ENCODE results near the gene TTYH2.

TTYH2 gene

GRCh38 chr17:74215342-74215727 is 2.0 kb downstream of the TTYH2 start:
- TF ChIP-seq GATA2 (IDR thresholded peaks at IDR 0.05; ENCODE audit: low read depth, low read length) (no peak), GATA3 (IDR thresholded peaks at IDR 0.05; ENCODE audit: low read depth, low read length) (no peak)

GRCh38 chr17:74216505-74216904 is 3.1 kb downstream of the TTYH2 start:
- TF ChIP-seq GATA3 (IDR thresholded peaks at IDR 0.05; ENCODE audit: low read depth, low read length) (no peak), GATA2 (IDR thresholded peaks at IDR 0.05; ENCODE audit: low read depth, low read length) (no peak)

DNA sequence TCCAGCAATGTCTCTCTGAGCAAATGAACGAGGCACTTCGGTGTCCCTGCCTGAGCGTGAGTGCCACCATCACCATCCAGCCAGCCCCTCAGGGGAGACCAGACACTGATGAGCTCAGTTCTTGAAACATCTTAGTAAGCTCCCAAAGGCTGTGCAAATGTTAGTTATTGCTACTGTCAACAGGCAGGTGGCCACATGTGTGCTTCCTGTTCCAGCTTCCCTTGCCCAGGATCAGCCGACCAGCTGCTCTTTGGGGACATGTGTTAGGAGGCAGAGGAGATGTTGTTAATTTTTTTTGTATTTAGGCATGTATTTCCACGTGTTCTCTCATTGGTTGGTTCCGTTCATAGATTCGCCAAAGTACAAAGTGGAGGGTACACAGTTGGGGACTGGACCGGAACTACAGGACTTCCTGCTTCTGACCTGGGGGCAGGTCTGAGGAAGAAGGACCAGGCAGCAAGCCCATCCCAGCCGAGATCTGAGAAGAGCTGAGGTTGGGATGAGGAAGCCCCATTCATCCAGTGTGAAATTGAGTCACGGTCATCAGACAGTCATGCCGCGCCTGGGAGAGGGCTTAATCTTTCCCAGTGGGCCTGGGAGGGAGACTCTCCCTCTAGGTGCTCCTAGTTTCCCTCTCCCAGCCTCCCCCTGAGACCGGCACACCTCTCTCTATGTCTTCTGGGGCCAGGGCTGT is 3.8 kb downstream of the TTYH2 start:
- TF ChIP-seq GATA3 (IDR thresholded peaks at IDR 0.05; ENCODE audit: low read depth, low read length) (no peak), GATA2 (IDR thresholded peaks at IDR 0.05; ENCODE audit: low read depth, low read length) (no peak)

GRCh38 chr17:74217888-74218287 is 4.5 kb downstream of the TTYH2 start:
- TF ChIP-seq GATA3 (IDR thresholded peaks at IDR 0.05; ENCODE audit: low read depth, low read length) (no peak), GATA2 (IDR thresholded peaks at IDR 0.05; ENCODE audit: low read depth, low read length) (no peak)

DNA sequence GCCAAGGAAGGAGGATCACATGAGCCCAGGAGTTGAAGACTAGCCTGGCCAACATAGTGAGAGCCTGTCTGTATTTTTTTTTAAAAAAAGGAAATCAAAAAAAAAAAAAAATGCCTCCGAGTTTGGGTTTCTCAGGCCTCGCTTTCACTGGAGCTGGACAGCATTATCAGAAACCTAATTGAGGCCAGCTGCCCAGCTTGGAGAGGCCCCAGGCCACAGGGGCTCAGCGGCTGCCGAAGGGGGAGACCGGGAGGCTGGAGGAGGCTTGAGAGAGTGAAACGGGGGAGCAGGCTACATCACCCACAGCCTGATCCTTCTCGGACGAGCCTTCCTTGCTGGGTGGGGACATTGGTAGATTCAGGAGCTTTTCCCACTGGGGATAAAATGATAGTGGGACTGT is 5.1 kb downstream of the TTYH2 start:
- TF ChIP-seq GATA2 (IDR thresholded peaks at IDR 0.05; ENCODE audit: low read depth, low read length) (no peak), GATA3 (IDR thresholded peaks at IDR 0.05; ENCODE audit: low read depth, low read length) (no peak)

DNA sequence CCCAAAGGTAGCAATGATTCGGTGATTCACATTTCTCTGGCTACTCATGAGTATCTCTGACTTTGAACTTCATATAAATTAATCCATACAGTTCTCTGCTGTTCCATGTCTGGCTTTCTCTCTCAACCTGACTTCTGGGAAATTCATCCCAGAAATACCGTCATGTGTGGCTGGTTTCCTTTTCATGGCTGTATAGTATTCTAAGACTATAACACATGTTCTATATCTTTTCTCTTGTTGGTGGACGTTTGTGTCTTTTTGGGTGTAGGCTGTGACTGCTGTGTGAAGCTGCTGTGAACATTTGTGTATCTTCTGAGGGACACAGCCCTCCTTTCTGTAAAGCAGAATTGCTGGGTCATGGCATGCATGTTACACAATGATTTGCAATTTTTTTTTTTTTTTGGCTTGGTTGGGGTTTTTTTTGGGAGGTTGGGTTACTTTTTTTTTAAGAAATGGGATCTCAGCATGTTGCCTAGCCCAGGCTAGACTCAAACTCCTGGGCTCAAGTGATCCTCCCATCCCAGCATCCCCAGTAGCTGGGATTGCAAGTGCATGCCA is 6.3 kb downstream of the TTYH2 start:
- no peak for TF ChIP-seq GATA3 (IDR thresholded peaks at IDR 0.05; ENCODE audit: low read depth, low read length)
- no peak for TF ChIP-seq GATA2 (IDR thresholded peaks at IDR 0.05; ENCODE audit: low read depth, low read length)

- TF ChIP-seq GATA3 (IDR thresholded peaks at IDR 0.05; ENCODE audit: low read depth, low read length) = no peak
- no peak for TF ChIP-seq GATA2 (IDR thresholded peaks at IDR 0.05; ENCODE audit: low read depth, low read length)
Measured at GRCh38 chr17:74220219-74220618, 6.8 kb downstream of the TTYH2 start.

DNA sequence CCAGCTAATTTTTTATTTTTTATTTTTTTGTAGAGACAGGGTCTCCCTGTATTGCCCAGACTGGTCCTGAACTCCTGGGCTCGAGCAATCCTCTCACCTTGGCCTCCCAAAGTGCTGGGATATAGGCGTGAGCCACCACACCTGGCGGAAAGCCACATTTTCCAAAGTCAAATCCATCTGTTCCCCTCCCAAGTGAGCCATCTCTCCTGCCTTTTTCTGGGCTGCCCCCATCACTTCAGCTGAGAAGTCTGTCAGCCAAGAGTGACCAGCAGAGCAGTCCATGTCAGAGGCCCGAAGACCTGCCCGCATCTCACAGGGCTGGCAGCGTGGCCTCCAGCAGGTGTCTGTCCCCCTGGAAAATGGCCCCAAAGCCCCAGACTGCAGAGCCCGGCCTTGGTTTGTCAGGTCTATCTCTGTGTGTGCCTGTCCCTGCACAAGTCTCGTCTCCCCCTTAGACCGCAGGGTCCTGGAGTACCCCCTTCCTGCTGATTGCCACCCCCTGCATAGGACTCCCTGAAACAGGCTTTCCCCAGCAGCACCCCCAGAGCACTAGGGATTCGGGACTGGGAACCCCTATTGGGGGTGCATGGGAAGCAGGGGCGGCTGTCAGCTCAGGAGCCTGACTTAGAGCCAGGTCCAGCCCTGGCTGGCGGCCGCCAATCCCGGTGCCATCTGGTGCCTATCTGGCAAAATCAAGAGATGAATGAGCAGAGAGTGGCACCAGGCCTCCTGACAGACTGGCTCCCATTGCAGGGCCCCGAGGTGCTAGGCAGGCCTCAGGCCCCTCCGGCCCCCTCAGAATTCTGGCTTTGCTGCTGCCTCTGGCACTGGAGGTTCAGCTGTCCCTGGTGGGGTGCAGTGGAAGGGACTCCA is 7.8 kb downstream of the TTYH2 start:
- TF ChIP-seq GATA3 (IDR thresholded peaks at IDR 0.05; ENCODE audit: low read depth, low read length) = no peak
- TF ChIP-seq GATA2 (IDR thresholded peaks at IDR 0.05; ENCODE audit: low read depth, low read length) = no peak

- TF ChIP-seq GATA3 (IDR thresholded peaks at IDR 0.05; ENCODE audit: low read depth, low read length) (no peak), GATA2 (IDR thresholded peaks at IDR 0.05; ENCODE audit: low read depth, low read length) (no peak)
Measured at GRCh38 chr17:74222399-74222798, 9.0 kb downstream of the TTYH2 start.

GRCh38 chr17:74223901-74224300 is 10.5 kb downstream of the TTYH2 start:
- TF ChIP-seq GATA3 (IDR thresholded peaks at IDR 0.05; ENCODE audit: low read depth, low read length) (no peak), GATA2 (IDR thresholded peaks at IDR 0.05; ENCODE audit: low read depth, low read length) (no peak)

GRCh38 chr17:74224959-74225725 is 11.8 kb downstream of the TTYH2 start:
- TF ChIP-seq GATA2 (IDR thresholded peaks at IDR 0.05; ENCODE audit: low read depth, low read length) = no peak
- no peak for TF ChIP-seq GATA3 (IDR thresholded peaks at IDR 0.05; ENCODE audit: low read depth, low read length)

DNA sequence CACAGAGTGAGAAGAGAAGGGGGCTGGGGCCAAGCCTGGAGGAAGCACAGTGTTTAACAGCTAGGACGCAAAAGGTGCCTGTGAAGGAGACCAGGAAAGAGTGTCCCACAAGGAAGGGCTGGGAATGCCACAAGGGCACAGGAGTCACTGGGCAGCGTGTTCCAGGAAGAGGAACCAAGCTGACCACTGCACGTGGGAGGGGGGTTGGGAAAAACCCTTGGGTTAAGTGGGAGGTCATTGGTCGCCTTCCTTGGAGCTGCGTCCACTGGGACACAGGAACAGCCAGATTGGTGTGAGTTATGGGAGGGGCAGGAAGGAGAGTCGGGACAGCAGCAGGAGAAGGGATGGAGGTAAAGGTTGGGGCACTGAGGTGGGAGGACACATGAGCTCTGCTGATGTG is 12.9 kb downstream of the TTYH2 start:
- TF ChIP-seq GATA3 (IDR thresholded peaks at IDR 0.05; ENCODE audit: low read depth, low read length) = no peak
- no peak for TF ChIP-seq GATA2 (IDR thresholded peaks at IDR 0.05; ENCODE audit: low read depth, low read length)

DNA sequence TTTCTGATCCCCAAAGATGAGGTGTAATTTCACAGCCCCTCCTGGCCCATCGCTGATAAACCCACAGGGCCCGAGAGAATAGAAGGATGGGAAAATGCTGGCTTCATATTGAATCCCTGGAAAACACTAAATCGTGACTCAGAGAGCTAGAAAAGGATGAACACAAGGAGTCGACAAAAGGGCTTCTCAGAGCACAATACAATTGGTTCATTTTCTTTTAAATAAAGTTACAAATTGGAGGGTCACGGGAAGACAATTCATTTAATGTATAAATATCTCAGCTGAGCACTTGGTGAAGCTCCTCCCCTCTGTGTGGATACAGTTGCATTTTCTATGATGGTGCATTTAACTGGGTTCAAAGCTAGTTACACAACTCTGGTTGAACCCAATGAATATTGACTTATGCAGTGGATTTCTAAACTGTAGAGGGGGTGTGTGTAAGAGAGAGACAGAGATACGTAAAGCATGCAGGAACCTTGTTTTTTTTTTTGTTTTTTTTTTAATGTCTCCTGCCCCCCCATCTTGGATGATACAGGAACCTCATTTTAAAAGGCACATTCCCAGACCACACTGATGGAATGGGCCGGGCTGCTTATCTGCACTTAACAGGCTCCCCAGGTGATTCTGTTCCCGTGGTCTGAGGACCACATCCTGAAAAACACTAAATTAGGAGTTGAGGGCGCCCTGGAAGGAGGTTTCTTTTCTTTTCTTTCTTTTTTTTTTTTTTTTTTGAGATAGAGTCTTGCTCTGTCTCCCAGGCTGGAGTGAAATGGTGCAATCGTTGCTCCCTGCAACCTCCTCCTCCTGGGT is 14.1 kb downstream of the TTYH2 start:
- no peak for TF ChIP-seq GATA3 (IDR thresholded peaks at IDR 0.05; ENCODE audit: low read depth, low read length)
- TF ChIP-seq GATA2 (IDR thresholded peaks at IDR 0.05; ENCODE audit: low read depth, low read length) = no peak

All from SH-SY5Y (cell line).